Measurements from ENCODE around the gene NPB. TPM values are rescaled to one million over a fixed set of nuclear protein-coding genes. Genes with fewer than 3 reads are reported as not detected.

Gene NPB
- total and polyA plus RNA-seq, 2 experiments from 2014 or later = 2.3 to 6.6 TPM

DNA sequence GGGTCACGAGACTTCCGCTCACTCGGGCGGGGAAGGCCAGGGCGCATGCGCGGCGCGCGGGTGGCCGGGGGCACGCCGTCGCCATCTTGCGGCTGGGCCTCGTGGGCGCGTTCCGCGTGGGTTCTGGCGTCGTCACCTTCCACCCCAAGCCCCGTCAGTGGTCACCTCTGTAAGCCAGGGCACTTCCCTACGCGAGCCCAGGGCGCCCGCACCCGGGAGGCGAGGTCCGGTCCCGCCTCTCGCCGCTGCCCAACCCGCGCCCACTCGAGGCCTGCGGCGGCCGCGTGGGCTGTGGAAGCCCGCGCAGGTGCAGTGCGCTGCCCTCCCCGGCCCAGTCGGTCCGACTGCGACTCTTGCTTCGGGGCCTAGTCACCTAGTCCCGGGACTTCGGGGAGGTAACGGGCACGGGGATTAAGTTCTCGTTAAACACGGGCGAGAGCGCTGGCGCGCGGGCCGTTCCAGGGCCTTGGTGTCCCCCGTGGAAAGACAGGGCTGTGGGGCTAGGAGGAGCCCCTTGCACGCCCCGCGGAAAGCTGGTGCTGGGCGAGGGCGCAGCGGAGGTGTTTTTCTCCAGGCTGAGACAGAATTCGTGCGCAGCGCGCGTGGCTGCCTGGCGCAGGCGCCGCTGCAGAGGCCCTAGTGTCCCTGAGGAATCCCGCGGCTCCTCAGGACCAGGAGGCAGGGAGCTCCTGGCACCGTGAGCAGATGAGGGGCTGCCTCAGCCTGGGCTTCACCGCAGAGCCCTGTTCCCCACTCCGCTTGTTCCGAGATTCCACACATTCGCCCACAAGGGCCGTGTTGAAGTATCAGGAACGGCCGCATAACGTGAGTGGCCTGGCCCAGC, 30.4 kb upstream of the NPB start:
- peak; percentile 69 to 92 for DNase-seq (ENCODE audit: low read depth in 1 of 2, low spot score in 1 of 2)
- H3K36me3 ChIP-seq = no peaks in the 10 kb centered on the region
- TF ChIP-seq, protein P1, sequence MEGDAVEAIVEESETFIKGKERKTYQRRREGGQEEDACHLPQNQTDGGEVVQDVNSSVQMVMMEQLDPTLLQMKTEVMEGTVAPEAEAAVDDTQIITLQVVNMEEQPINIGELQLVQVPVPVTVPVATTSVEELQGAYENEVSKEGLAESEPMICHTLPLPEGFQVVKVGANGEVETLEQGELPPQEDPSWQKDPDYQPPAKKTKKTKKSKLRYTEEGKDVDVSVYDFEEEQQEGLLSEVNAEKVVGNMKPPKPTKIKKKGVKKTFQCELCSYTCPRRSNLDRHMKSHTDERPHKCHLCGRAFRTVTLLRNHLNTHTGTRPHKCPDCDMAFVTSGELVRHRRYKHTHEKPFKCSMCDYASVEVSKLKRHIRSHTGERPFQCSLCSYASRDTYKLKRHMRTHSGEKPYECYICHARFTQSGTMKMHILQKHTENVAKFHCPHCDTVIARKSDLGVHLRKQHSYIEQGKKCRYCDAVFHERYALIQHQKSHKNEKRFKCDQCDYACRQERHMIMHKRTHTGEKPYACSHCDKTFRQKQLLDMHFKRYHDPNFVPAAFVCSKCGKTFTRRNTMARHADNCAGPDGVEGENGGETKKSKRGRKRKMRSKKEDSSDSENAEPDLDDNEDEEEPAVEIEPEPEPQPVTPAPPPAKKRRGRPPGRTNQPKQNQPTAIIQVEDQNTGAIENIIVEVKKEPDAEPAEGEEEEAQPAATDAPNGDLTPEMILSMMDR (IDR thresholded peaks at IDR 0.05; ENCODE audit: low read depth, low read length) = peak; percentile 34
- no peaks in the 10 kb centered on the region for H3K9me3 ChIP-seq (ENCODE audit: low read depth)
- peaks cover 39% of the 10 kb centered on the region for H3K4me1 ChIP-seq (ENCODE audit: low read depth)
- no peaks in the 10 kb centered on the region for H3K27me3 ChIP-seq
- H3K27ac ChIP-seq = peak overlapping the region; percentile 96
- H3K4me3 ChIP-seq = peak overlapping the region; percentile 79

DNA sequence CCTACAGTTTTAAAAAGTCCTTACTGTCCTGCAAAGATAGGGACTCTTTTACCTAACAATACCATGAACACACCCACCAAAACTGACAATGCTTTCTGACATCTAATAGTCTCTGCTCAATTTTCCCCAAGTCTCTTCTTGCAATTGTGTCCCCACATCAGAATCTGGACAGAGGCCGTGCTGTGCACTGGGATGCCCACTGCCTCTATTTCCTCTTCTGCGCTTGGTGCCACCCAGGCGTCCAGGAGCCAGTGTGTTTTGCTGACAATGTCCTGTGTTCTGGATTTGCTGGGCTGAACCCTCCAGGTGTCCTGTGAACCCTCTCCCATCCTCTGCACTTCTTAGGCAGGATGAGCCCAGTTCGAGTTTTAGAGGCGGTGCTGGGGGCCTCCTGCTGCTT, 24.5 kb upstream of the NPB start:
- no peak overlapping the region for H3K4me3 ChIP-seq
- no peak for DNase-seq (ENCODE audit: low read depth in 1 of 2, low spot score in 1 of 2)
- H3K27ac ChIP-seq = no peak overlapping the region
- TF ChIP-seq, protein P1 (IDR thresholded peaks at IDR 0.05; ENCODE audit: low read depth, low read length) = no peak
- H3K4me1 ChIP-seq (ENCODE audit: low read depth) = no peaks in the 10 kb centered on the region
- no peaks in the 10 kb centered on the region for H3K27me3 ChIP-seq
- H3K36me3 ChIP-seq = peaks cover 6% of the 10 kb centered on the region
- no peaks in the 10 kb centered on the region for H3K9me3 ChIP-seq (ENCODE audit: low read depth)

DNA sequence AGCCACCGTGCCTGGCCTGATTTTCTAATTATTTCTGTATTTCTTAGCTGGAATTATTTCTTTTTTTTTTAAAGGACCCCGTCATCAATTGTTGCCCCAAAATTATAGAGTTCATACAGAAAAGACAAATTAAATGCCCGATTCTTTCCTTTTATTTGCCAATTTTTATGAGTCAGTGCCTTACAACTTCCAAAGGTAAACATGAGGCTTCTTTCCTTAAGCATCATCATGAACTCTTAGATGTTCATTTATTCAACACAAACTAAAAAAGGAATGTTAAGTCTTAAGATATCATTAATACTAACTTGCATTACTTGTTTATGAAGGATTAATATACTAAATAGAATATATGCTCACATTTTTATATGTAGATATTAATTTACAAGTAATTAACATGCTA, 23.7 kb upstream of the NPB start:
- TF ChIP-seq, protein P1 (IDR thresholded peaks at IDR 0.05; ENCODE audit: low read depth, low read length) = no peak
- peaks cover 6% of the 10 kb centered on the region for H3K36me3 ChIP-seq
- DNase-seq (ENCODE audit: low read depth in 1 of 2, low spot score in 1 of 2) = no peak
- no peaks in the 10 kb centered on the region for H3K9me3 ChIP-seq (ENCODE audit: low read depth)
- H3K4me3 ChIP-seq = no peak overlapping the region
- H3K27me3 ChIP-seq = no peaks in the 10 kb centered on the region
- no peaks in the 10 kb centered on the region for H3K4me1 ChIP-seq (ENCODE audit: low read depth)
- no peak overlapping the region for H3K27ac ChIP-seq

DNA sequence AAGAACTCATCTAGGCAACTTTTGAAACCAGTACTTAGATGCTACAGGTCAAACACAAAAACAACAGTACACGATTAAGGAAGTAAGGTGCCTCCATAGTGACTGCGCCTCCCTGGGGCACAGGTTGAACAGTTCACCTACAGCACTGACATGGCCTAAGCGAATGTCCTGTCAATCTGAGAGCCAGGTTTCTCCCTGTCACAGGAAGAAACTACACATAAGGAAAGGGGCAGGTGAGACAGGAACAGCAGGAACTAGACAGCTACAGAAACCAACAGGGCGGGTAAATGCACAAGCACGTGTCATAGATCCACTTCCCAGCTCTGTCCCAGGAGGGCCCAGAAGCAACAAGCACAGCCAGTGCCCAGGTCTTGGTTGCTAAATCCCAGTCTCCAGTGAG, 22.9 kb upstream of the NPB start:
- no peak overlapping the region for H3K4me3 ChIP-seq
- no peak for DNase-seq (ENCODE audit: low read depth in 1 of 2, low spot score in 1 of 2)
- H3K27me3 ChIP-seq = no peaks in the 10 kb centered on the region
- H3K27ac ChIP-seq = no peak overlapping the region
- H3K4me1 ChIP-seq (ENCODE audit: low read depth) = no peaks in the 10 kb centered on the region
- no peaks in the 10 kb centered on the region for H3K9me3 ChIP-seq (ENCODE audit: low read depth)
- peaks cover 6% of the 10 kb centered on the region for H3K36me3 ChIP-seq
- TF ChIP-seq, protein P1 (IDR thresholded peaks at IDR 0.05; ENCODE audit: low read depth, low read length) = no peak

DNA sequence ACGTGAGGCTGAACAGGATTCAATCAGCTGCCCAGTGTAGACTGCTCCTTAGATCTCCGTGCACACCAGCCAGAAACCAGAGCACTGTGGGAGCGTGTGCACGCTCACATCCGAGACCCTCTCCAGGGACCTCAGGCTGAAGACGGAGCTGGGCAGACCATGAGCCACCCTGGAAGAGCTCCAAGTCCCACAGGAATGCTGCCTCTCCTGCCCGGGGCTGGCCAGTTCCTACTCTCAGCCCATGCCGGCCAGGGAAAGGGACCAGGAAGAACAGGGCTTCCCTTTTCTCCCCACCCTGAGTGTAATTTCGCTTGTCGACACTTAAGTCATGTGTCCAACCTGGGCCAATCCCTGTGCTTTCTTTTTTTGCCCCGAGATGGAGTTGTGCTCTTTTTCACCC, 17.5 kb upstream of the NPB start:
- Histone ChIP-seq H3K27me3 (no peaks in the 10 kb centered on the region), H3K9me3 (ENCODE audit: low read depth) (no peaks in the 10 kb centered on the region), H3K27ac (peak overlapping the region; percentile 9), H3K36me3 (peaks cover 32% of the 10 kb centered on the region), H3K4me1 (ENCODE audit: low read depth) (no peaks in the 10 kb centered on the region), H3K4me3 (no peak overlapping the region)
- peak in 1 of 2 donors; percentile 42 for DNase-seq (ENCODE audit: low read depth in 1 of 2, low spot score in 1 of 2)
- TF ChIP-seq, protein P1 (IDR thresholded peaks at IDR 0.05; ENCODE audit: low read depth, low read length) = no peak

Data from cardiac muscle cell (in vitro differentiated cells and primary cell).